G401.6 (cell line): ENCODE data around the gene ISG20.

Experiments
- FAIRE-seq: peaks from 2 replicates; lab custom pipeline; 2012; peaks lifted over from hg19 to GRCh38; lab: Jason Lieb, UNC

The ISG20 gene

DNA sequence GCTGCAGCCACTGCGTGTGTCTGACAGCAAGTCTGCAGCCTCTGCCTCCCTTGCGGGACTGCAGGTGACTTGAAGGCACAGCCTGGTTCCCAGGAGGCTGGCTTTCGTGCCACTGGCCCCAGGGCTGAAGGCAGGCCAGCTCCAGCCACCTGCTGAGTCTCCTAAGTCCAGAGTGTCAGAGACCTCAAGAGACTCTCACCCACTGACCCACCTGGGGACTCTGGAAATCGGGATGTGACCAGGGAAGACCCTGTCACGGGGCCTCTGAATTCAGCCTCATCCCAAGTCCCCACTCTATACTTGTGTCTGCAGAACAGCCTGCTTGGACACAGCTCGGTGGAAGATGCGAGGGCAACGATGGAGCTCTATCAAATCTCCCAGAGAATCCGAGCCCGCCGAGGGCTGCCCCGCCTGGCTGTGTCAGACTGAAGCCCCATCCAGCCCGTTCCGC, 16.3 kb downstream of the ISG20 start:
- FAIRE-seq, result no peak

DNA sequence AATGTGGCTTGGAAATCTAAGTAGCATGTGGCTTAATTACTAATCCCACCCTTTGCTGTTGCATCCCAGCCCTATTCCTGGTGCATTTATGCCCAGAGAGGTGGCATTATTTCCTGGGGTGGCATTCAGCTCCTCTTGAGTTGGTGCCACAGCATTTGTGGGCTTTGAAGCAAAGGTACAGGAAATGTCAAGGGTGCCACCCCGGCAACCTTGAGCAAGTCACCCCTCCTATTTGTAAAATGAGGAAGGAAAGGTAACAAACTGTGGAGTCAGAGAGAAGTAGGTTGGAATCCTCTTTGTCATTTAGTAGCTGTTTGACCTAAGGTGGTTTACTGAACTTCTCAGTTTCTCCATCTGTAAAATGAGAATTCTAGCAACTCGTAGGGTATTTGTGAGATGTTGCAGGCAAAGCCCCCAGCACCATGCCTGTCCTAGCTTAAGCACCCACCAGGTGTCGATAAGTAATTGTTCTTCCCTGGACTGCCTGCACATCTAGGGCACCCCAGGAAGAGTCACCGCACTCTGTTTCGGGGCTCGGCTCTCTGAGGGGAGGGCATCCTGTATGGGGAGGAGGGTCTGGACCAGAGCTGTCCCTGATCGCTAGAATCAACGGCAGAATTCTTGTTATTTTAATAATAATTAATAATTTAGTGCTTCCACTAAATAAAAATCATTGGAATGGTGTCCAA, 17.1 kb downstream of the ISG20 start:
- FAIRE-seq, result no peak

DNA sequence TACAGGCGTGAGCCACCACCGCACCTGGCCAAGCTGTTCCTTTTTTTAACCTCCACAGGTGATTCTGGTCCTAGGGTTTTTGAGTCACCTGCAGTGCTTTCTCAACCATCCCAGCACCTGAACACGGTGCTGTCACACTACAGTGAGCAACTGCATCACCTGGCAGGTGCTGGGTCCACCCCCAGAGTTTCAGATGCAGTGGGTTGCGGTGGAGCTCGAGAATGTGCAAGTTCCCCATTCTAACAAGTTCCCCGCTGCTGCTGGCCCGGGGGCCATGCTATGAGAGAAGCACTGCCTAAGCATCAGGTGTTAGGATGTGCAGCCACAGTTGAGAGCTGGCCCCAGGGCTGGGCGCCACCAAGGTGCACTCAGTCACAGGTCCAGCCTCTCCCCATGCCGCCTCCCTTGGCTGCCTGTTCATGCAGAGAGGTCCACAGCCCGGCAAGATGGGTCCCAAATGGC, 18.0 kb downstream of the ISG20 start:
- no peak for FAIRE-seq

DNA sequence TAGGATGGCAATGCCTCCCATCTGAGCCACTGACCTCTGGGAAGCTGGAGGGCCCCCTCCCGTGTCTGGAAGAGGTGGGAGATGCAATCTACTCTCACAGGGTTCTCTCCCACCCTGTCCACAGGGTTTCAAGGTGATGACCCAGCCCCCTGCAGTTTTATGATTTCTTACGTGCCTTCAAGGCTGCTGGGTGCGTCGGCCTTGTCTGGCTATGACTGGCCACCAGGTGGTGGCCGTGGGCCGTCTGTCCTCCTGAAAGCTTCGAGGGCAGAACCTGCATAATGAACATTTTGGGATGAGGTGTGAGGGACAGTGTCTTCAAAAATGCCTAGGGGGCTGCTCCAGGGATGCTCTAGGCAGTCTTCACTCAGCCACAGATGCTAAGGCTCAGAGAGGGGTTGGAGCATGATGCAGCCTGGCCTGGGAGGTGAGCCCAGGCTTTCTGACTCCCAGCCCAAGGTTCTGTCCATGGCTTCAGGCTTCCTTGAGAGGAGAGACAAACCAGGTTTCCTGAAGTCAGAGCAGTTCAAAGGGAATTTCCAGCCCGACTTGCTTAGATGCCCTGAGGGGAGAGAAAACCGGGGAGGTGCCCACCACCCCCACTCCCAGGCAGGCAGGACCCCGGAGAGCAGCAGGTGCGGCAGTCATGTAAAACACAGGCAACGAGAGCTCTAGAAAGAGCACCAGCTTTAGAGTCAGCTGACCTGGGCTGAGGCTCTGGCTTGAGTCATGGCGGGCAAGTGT, 18.7 kb downstream of the ISG20 start:
- FAIRE-seq, result no peak

DNA sequence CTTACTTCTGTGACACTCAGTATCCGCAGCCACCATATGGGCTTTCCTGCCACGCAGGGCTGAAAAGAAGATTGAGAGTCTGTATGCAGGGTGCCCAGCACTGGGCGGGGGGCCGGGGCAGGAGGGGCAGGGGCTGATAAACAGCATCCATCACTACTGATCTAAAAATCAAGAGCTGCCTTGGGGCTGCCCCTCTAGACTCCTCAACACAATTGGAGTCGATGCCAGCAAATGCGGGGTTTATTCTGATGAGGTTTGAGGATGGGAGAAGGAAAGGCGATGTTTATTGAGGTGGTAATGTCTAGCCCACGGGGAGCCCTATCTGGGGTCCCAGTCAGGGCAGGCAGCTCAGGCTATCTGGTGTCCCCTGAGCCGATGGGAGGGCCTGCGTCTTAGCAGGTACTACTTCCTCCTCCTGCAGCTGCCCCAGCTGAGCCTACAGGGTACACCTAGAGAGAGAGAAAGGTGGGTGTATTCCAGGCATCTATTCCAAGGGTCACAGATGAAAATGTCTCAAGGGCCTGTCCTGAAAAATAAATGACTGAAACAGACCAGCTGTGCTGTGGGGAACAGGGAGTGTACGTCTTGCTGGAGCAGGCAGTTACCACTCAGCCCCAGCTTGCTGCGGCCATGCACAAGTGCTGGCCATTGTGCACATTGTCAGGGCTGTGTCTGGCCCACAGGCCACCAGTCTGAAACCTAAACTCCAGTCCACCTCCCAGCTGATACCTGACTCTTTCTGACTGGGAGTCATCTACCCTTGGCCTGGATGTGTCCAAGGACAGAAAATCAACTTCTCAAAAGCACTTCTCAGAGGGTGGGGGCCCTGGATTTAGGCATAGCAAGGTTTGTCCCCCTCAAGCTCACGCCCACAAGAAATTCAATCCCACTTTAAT, 19.5 kb downstream of the ISG20 start:
- no peak for FAIRE-seq

DNA sequence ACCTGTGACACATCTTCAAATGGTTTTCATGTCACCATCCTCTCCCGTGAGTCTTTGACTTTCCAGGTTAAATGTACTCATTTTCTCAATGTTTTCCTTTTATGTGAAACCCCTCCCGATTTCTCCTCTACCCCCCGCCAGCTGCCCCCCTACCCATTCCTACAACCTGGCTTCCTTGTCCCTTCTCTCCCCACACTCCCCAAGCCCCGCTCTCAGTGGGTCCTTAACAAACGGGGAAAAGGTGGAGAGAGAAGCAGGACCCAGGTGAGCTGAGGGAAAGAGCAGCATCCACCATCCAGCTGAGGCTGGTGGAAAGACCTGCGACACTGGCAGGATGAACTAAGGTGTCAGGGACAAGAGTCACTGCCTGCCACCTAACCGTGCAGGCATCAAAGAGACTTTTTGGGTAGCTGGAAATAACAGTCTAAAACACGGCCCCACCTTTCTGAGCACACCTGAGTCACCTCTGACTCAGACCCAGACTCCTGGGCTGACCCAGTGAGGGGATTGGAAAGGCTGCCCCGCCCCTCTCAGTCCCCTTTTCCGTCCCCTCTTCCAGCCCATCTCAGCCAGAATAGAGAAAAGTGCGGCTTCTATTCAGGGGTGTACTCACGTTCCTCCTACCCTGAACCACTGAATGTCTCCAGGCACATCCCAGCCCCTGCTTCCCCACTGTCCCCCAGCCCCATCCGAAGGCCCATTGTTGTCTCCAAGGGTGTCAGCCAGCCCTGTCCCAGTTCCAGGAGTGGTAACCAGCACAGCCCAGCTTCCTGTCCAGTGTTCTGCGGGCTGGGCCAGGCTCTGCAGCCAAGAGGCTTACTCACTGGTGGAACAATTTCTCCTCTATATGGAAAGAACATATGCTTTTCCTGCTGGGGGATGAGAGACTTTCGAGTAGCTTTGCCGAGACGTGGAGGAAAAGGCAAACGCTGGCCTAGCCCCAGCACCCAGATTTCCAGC, 20.4 kb downstream of the ISG20 start:
- FAIRE-seq, result no peak

DNA sequence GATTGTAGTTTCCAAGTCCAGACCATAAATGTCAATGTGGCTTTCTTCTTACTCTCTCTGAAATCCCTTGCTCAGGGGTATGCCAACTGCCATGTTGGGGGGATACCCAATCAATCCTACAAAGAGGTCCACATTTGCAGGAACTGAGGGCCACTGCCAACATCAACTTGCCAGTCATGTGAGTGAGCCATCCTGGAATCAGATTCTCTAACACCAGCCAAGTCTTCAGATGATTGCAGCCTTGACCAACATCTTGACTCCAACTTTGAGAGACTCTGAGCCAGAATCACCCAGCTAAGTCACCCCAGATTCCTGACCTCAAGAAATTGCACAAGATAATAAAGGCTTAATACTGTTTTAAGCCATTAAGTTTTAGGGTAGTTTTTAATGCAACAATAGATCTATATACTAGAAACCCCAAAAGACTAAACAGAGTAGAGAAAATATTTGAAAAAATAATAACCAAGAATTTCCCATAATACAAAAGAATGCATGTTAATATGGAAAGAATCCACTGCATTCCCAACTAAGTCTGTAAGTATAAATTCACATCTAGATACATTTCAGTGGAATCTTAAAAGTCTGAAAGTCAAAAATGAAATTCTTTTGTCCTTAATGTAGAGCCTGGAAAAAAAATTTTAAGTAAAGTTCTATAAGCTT, 22.4 kb downstream of the ISG20 start:
- FAIRE-seq, result no peak

DNA sequence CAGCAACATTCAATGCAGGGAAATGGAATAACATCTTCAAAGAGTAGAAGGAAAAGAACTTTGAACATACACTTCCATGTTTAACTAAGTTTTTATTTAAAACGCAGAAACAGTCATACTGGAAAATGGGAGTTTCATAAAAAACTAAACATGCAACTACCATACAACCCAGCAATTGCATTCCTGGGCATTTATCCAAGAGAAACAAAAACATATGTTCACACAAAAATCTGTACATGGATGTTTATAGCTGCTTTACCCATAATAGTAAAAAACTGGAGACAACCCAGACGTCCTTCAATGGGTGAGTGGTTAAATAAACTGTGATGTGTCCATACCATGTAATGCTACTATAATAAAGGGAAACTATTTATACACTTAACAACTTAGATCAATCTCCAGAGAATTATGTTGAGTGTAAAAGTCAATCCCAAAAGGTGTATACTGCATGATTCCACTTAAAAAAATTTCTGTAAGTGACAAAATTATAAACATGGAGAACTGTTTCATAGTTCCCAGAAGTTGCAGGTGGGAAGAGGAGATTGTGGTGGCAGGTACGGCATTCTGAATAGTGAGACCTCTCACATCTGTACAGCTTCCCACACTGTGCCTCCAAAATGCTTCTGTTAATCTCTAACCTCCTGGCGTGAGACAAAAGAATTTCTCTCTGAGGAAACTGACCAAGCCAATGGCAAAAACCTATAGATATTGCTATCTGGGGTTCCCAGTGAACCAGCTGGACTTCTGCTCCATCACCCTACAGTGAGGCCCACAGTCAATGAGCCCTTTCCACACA, 23.1 kb downstream of the ISG20 start:
- no peak for FAIRE-seq

DNA sequence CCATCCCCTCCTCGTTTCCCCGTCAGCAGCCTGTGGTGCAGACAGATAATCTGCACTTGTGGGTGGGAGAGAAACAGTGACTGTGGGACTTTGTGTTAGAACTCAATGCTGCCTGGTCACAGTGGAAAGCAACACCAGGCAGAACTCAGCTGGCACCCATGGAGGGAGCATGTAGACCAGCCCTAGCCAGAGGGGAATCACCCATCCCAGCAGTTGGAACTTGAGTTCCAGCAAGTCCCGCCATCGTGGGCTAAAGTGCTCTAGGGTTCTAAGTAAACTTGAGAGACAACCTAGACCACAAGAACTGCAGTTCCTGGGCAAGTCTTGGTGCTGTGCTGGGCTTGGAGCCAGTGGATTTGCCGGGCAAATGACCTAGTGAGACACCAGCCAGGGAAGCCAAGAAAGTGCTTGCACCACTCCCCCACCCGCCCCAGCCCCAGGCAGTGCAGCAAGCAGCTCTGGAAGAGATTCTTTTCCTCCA, 24.4 kb downstream of the ISG20 start:
- FAIRE-seq, result no peak

DNA sequence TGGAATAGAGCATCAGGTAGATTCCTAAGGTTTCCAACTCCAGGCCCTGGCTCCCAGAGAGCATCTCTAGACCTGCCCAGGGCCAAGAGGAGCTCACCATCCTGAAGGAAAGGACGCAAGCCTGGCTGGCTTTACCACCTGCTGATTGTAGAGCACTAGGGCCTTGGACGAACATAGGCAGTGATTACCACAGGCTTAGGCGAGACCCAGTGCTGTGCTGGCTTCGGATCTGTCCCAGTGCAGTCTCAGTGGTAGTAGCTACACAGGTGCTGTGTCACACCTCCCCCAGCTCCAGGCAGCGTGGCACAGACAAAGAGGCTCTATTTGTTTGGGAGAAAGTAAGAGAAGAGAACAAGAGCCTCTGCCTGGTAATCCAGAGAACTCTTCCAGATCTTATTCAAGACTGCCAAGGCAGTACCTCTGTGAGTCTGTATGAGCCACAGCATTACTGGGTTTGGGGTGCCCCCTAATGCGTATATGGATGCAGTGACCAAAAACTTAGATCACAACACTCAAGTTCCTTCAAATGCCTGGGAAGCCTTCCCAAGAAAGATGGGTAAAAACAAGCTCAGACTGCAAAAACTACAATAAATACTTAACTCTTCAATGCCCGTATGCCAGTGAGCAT, 25.4 kb downstream of the ISG20 start:
- no peak for FAIRE-seq

DNA sequence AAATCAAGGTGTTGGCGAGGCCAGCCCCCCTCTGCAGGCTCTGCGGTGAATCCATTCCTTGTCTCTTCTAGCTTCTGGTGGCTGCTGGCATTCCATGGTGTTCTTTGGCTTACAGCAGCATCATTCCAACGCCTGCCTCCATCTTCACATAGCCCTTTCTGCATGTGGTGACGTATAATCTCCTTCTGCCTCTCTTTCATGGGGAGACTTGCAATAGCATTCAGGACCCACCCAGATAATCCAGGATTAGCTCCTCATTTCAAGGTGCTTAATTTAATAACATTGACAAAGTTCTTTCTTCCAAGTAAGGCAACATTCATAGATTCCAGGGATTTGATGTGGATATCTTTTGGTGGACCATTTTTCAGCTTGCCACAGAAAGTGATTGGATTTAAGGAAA, 35.8 kb downstream of the ISG20 start:
- no peak for FAIRE-seq

DNA sequence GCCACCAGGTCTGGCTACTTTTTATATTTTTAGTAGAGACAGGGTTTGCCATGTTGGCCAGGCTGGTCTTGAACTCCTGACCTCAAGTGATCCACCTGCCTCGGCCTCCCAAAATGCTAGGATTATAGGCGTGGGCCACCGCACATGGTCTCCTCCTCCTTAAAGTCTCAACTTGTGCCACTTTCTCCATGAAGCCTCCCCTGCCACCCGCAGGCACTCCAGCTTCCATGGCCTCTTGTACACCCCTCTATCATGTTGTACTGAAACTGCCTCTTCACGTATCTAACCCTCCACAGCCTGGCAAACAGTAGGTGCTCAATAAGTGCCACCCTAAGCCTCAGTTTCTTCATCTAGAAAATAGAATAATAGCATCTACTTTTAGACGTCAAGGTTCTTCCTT, 39.9 kb downstream of the ISG20 start:
- no peak for FAIRE-seq

DNA sequence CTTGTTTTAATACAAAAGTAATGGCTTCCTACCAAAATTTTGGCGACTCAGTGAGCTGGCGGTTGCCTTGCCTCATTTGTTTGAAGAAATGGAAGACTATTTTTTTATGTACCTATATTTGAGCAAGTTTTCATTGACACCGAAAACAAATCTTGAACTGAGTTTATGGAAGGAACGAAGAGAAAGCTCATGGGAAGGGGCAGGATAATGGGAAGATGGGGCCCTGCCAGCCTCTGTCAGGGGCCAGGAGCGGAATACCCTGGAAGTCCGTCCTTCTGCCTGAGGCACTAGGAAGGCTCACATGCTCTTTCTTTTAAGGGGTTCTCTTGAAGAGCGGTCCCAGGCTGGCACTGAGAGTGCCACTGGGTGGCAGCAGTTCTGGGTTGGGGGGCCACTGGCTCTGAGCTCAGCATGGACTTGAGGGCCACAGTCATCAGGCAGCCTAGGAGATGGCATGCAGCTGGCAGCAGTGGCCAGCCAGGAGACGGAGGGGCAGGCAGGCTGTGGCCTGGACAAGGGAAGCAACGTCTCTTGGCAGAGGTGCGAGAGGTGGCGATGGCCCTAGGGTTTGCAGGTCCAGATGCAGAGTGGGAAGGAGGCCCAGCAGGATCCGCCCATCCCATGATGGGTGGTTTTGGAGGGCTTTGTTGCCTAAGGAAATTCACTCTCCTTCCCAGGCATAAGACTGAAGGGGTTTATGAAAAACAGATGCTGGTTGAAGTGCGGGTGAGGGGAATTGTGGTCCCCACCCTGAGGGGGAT, 41.6 kb downstream of the ISG20 start:
- FAIRE-seq, result no peak

DNA sequence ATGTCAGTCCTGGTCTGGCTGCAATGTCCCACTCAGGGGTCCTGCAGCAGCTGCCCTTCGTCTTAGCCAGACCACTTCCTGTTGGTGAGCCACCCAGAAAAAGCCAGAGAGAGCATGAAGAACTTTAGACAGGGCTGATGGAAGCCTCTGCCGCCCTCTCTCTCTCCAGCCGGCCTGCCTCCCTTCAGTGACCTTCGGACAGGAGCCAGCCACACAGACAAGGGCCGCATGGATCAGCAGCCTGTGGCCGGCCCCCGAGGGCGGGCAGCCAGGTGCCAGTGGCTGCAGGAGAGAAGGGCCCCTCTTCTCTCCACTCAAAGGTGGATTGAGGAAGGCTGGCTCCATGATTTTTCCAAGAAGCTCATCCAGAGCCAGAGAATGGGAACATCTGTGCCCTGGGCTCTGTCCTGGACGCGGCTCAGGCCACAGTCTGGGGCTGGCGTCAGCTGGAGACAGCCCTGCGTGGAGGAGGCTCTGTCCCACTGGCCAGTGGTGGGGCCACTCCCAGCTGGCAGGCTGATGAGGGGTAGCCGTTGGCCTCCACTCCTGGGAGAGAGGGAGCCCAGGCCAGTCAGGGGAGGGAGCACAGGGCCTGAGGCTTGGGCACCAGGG, 42.9 kb downstream of the ISG20 start:
- no peak for FAIRE-seq

DNA sequence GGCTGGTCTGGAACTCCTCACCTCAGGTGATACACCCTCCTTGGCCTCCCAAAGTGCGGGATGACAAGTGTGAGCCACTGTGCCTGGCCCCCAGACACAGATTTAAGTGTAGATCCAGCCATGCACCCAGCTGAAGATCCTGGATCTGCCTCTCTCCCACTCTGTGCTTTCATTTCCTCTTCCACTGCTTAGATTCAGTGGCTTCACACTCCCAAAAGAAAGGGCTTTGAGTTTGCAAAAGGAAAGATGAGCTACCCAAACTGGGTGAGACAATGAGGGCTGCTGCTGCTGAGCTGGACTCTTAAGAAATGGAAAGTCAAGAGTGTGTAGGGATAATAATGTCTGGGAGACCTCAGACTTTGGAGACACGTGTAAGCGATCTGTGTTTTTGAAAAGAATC, 45.5 kb downstream of the ISG20 start:
- no peak for FAIRE-seq

DNA sequence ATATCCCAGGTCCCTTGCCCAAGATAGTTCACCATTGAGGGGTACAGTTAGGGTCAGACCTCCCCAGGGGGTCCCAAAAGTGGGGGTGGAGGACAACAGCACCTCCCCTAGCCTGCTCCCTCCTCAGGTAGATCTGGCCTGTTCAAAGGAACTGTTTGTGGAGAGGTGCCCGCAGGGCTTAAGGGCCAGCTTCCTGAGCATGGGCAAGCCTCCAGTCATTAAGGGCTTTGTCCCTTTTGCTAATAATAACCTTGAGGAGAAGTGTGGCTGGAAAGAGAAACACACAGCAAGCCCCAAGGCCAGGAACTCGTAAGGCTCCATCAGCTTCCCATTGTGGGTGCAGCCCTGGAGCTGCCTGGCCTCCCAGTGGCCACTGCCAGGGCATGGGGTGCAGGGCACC, 47.4 kb downstream of the ISG20 start:
- FAIRE-seq, result no peak

DNA sequence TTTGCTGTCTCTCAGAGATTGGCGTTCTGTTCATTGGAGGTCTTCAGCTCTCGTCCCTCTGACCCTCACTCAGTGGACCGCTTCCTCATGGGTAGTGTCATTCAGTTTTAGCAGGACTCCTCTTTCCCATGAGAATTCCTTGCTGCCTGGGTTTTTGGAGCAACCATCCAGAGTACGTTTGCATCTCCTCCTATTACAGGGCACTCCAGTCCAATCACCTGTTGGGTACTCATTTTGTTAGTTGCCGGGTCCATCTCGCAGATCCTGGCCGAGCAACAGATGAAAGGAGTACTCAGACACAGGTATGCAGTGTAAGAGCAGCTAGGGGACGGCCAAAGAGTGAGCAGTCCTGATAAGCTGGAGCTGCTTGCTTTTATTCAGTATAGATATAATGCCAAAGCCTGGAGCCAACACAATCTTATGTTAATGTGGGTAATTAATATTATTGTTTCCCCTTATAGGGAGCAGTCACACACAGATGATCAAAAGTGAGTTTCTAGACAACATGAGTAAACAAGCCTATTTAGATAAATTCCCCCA, 49.6 kb downstream of the ISG20 start:
- FAIRE-seq, result no peak

DNA sequence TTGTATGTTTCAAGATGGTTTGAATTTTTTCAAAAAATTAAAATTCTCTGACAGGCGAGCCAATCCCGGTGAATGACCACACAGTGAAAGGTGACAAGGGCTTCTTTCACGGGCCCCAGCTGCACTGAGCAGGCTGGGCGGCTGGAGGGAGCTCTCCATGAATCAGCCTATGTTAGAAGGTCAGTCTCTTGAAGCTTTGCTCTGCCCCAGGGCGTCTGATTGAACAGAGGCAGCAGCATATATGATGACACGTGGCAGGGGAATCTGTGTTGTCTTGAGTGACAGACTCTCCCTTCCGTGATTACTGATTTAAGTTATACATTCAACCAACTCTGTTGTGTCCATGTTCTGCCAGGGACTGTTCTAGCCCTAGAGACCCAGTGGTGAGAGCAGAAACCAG, 51.5 kb downstream of the ISG20 start:
- no peak for FAIRE-seq
